ENCODE results near the gene TBC1D9. TPM values are rescaled to one million over a fixed set of nuclear protein-coding genes. Genes with fewer than 3 reads are reported as not detected.

Gene TBC1D9
- total and polyA plus RNA-seq, 9 donors: 13.2 to 28.8 (median 21.4) TPM

GRCh38 chr4:140666889-140667614 lies 89.1 kb downstream of the TBC1D9 start:
- intact Hi-C loops (cut with DNase I): no loop called here
- TF ChIP-seq CTCF (IDR thresholded peaks at IDR 0.05) (no peak), POLR2A (IDR thresholded peaks at IDR 0.05) (no peak), EP300 (IDR thresholded peaks at IDR 0.05) (no peak)
- no peak overlapping the region for H3K4me3 ChIP-seq
- DNase-seq: no peak
- no peaks in the 10 kb centered on the region for H3K27me3 ChIP-seq
- no peaks in the 10 kb centered on the region for H3K36me3 ChIP-seq
- WGBS, 3 donors: 74 to 87% (median 76%) methylated on average over 11 of the region's 11 CpGs
- H3K9me3 ChIP-seq: no peaks in the 10 kb centered on the region
- no peak overlapping the region for H3K27ac ChIP-seq
- peaks cover 3% of the 10 kb centered on the region for H3K4me1 ChIP-seq (ENCODE audit: insufficient read depth)

GRCh38 chr4:140662082-140662869 lies 93.9 kb downstream of the TBC1D9 start:
- TF ChIP-seq EP300 (IDR thresholded peaks at IDR 0.05) (no peak), CTCF (IDR thresholded peaks at IDR 0.05) (no peak), POLR2A (IDR thresholded peaks at IDR 0.05) (no peak)
- no peak for DNase-seq

GRCh38 chr4:140661550-140661949 lies 94.6 kb downstream of the TBC1D9 start:
- WGBS, 3 donors: 97 to 100% (median 100%) methylated on average over 1 of the region's 1 CpG
- Histone ChIP-seq H3K4me1 (ENCODE audit: insufficient read depth) (no peaks in the 10 kb centered on the region), H3K36me3 (no peaks in the 10 kb centered on the region), H3K27me3 (no peaks in the 10 kb centered on the region), H3K4me3 (no peak overlapping the region), H3K27ac (no peak overlapping the region), H3K9me3 (no peaks in the 10 kb centered on the region)
- TF ChIP-seq POLR2A (IDR thresholded peaks at IDR 0.05): no peak
- TF ChIP-seq EP300 (IDR thresholded peaks at IDR 0.05): no peak
- TF ChIP-seq CTCF (IDR thresholded peaks at IDR 0.05): no peak
- no peak for DNase-seq
- intact Hi-C loops (cut with DNase I): no loop called here

More at GRCh38 chr4:140662082-140662869, 93.9 kb downstream of the TBC1D9 start:
- H3K27me3 ChIP-seq: no peaks in the 10 kb centered on the region
- 80 to 90% (median 88%) methylated on average over 3 of the region's 3 CpGs for WGBS, 3 donors
- H3K4me1 ChIP-seq (ENCODE audit: insufficient read depth): no peaks in the 10 kb centered on the region
- H3K9me3 ChIP-seq: no peaks in the 10 kb centered on the region
- no peak overlapping the region for H3K27ac ChIP-seq
- H3K36me3 ChIP-seq: no peaks in the 10 kb centered on the region
- intact Hi-C loops (cut with DNase I): no loop called here
- no peak overlapping the region for H3K4me3 ChIP-seq

- no peaks in the 10 kb centered on the region for H3K4me1 ChIP-seq (ENCODE audit: insufficient read depth)
- H3K4me3 ChIP-seq: no peak overlapping the region
- no peak for DNase-seq
- TF ChIP-seq CTCF (IDR thresholded peaks at IDR 0.05): no peak
- TF ChIP-seq EP300 (IDR thresholded peaks at IDR 0.05): no peak
- TF ChIP-seq POLR2A (IDR thresholded peaks at IDR 0.05): no peak
- intact Hi-C loops (cut with DNase I): no loop called here
- 93 to 95% (median 93%) methylated on average over 6 of the region's 6 CpGs for WGBS, 3 donors
- H3K36me3 ChIP-seq: no peaks in the 10 kb centered on the region
- no peak overlapping the region for H3K27ac ChIP-seq
- H3K27me3 ChIP-seq: no peaks in the 10 kb centered on the region
- H3K9me3 ChIP-seq: no peaks in the 10 kb centered on the region
Measured at GRCh38 chr4:140659943-140660700, 96.1 kb downstream of the TBC1D9 start.
